HL-60 (cell line): Measurements from ENCODE around the gene RHOF.

ENCODE experiments used
- GABPA ChIP-seq: IDR thresholded peaks from 2 replicates; pipeline ENCODE4 v1.6.1; 2012; ENCODE audit warnings: low read depth
- POLR2AphosphoS5 ChIP-seq: IDR thresholded peaks from 2 replicates; pipeline ENCODE4 v1.6.1; 2012; ENCODE audit warnings: low read depth
- SPI1 ChIP-seq: IDR thresholded peaks from 2 replicates; pipeline ENCODE4 v1.6.1; 2012; ENCODE audit warnings: low read depth, mild to moderate bottlenecking, borderline replicate concordance
- TF ChIP-seq, protein P1 (sequence below): IDR thresholded peaks from one replicate; pipeline ENCODE4 v1.5.1; 2011; ENCODE audit warnings: low read length, control low read depth, inconsistent platforms; ENCODE audit not compliant: insufficient read depth
- TF ChIP-seq, protein P2 (sequence below): IDR thresholded peaks from 2 replicates; pipeline ENCODE4 v1.6.1; 2012; ENCODE audit warnings: low read depth; ENCODE audit not compliant: insufficient replicate concordance

DNA sequence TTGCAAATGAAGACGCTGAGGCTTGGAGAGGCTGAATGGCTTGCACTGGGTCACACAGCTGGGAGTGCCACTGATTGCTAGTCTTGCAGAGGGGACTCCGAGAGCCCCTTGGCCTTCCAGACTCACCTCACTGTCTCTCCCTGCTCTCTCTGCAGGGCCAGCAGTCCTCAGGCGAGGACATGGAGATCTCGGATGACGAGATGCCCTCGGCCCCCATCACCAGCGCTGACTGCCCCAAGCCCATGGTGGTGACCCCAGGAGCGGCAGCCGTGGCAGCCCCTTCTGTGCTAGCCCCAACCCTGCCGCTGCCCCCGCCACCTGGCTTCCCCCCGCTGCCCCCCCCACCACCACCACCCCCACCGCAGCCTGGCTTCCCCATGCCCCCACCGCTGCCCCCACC lies 20.5 kb upstream of the RHOF start:
- TF ChIP-seq, protein P1, sequence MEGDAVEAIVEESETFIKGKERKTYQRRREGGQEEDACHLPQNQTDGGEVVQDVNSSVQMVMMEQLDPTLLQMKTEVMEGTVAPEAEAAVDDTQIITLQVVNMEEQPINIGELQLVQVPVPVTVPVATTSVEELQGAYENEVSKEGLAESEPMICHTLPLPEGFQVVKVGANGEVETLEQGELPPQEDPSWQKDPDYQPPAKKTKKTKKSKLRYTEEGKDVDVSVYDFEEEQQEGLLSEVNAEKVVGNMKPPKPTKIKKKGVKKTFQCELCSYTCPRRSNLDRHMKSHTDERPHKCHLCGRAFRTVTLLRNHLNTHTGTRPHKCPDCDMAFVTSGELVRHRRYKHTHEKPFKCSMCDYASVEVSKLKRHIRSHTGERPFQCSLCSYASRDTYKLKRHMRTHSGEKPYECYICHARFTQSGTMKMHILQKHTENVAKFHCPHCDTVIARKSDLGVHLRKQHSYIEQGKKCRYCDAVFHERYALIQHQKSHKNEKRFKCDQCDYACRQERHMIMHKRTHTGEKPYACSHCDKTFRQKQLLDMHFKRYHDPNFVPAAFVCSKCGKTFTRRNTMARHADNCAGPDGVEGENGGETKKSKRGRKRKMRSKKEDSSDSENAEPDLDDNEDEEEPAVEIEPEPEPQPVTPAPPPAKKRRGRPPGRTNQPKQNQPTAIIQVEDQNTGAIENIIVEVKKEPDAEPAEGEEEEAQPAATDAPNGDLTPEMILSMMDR = no peak
- TF ChIP-seq POLR2AphosphoS5 (no peak), GABPA (no peak), SPI1 (no peak)
- TF ChIP-seq, protein P2, sequence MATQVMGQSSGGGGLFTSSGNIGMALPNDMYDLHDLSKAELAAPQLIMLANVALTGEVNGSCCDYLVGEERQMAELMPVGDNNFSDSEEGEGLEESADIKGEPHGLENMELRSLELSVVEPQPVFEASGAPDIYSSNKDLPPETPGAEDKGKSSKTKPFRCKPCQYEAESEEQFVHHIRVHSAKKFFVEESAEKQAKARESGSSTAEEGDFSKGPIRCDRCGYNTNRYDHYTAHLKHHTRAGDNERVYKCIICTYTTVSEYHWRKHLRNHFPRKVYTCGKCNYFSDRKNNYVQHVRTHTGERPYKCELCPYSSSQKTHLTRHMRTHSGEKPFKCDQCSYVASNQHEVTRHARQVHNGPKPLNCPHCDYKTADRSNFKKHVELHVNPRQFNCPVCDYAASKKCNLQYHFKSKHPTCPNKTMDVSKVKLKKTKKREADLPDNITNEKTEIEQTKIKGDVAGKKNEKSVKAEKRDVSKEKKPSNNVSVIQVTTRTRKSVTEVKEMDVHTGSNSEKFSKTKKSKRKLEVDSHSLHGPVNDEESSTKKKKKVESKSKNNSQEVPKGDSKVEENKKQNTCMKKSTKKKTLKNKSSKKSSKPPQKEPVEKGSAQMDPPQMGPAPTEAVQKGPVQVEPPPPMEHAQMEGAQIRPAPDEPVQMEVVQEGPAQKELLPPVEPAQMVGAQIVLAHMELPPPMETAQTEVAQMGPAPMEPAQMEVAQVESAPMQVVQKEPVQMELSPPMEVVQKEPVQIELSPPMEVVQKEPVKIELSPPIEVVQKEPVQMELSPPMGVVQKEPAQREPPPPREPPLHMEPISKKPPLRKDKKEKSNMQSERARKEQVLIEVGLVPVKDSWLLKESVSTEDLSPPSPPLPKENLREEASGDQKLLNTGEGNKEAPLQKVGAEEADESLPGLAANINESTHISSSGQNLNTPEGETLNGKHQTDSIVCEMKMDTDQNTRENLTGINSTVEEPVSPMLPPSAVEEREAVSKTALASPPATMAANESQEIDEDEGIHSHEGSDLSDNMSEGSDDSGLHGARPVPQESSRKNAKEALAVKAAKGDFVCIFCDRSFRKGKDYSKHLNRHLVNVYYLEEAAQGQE = no peak
